ENCODE measurements around the gene AARS2.

GRCh38 chr6:44303842-44304241 lies 9.3 kb downstream of the AARS2 start:
- TF ChIP-seq CTCF (IDR thresholded peaks at IDR 0.05; ENCODE audit: low read length) (no peak), EZH2 (IDR thresholded peaks at IDR 0.05; ENCODE audit: borderline replicate concordance, low read length) (no peak)

Data from OCI-LY1 (cell line).